ENCODE results near the gene PIP4P1.

PIP4P1 gene

GRCh38 chr14:20489093-20489994, 28.1 kb upstream of the PIP4P1 start:
- no peak for FAIRE-seq
- DNase-seq (ENCODE audit: insufficient read length, low spot score) = no peak
- TF ChIP-seq, protein P1, sequence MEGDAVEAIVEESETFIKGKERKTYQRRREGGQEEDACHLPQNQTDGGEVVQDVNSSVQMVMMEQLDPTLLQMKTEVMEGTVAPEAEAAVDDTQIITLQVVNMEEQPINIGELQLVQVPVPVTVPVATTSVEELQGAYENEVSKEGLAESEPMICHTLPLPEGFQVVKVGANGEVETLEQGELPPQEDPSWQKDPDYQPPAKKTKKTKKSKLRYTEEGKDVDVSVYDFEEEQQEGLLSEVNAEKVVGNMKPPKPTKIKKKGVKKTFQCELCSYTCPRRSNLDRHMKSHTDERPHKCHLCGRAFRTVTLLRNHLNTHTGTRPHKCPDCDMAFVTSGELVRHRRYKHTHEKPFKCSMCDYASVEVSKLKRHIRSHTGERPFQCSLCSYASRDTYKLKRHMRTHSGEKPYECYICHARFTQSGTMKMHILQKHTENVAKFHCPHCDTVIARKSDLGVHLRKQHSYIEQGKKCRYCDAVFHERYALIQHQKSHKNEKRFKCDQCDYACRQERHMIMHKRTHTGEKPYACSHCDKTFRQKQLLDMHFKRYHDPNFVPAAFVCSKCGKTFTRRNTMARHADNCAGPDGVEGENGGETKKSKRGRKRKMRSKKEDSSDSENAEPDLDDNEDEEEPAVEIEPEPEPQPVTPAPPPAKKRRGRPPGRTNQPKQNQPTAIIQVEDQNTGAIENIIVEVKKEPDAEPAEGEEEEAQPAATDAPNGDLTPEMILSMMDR (IDR thresholded peaks at IDR 0.05; ENCODE audit: insufficient read depth, missing control alignments) = no peak

- TF ChIP-seq, protein P1 (IDR thresholded peaks at IDR 0.05; ENCODE audit: insufficient read depth, missing control alignments) = no peak
- DNase-seq (ENCODE audit: insufficient read length, low spot score) = no peak
- no peak for FAIRE-seq
Observed at GRCh38 chr14:20487396-20487725, 26.1 kb upstream of the PIP4P1 start.

- DNase-seq (ENCODE audit: insufficient read length, low spot score) = no peak
- FAIRE-seq = no peak
- TF ChIP-seq, protein P1 (IDR thresholded peaks at IDR 0.05; ENCODE audit: insufficient read depth, missing control alignments) = no peak
Observed at GRCh38 chr14:20486684-20487395, 25.6 kb upstream of the PIP4P1 start.

DNA sequence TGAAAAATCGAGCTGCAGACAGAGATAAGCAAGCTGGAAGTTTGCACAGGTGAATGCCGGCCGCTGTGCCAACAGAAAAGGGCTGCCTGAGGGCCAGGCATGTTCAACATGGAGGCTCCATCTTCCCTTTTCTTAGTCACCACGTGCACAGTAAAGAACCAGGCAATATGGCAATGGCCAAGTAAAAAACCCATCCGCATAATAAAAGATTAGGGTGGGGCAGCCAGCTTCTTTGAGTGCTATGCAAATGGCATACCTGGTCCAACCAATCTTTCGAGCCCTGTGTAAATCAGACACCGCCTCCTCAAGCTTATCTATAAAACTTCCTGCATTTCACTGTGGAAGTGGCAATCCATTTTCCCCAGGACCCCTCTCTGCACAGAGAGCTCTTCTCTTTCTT, 24.7 kb upstream of the PIP4P1 start:
- FAIRE-seq = no peak

DNA sequence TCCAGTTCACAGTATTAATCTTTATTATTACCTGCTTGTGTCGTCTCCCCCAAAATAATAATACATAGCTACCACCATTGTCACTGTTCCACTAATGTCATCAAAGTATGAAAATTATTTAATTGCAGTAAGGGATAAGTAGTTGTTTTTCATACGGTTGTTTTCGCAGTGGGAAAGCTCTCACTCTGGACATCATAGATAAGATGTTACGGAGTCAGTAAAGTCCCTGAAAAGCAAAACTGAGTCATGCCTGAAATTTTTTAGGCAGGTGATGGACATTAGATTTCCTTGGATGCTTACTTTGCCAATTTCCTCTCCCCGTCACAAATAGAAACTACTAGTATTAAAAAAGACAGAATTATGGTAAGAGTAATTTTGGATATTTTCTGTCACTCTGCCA, 21.1 kb upstream of the PIP4P1 start:
- FAIRE-seq (no peak), DNase-seq (ENCODE audit: insufficient read length, low spot score) (no peak)
- TF ChIP-seq, protein P1 (IDR thresholded peaks at IDR 0.05; ENCODE audit: insufficient read depth, missing control alignments) = no peak

More for the DNA sequence above, 24.7 kb upstream of the PIP4P1 start:
- TF ChIP-seq, protein P1 (IDR thresholded peaks at IDR 0.05; ENCODE audit: insufficient read depth, missing control alignments) = no peak
- no peak for DNase-seq (ENCODE audit: insufficient read length, low spot score)

GRCh38 chr14:20478894-20479293, 17.7 kb upstream of the PIP4P1 start:
- TF ChIP-seq, protein P1 (IDR thresholded peaks at IDR 0.05; ENCODE audit: insufficient read depth, missing control alignments) = no peak
- DNase-seq (ENCODE audit: insufficient read length, low spot score) (no peak), FAIRE-seq (no peak)
